Effector memory CD4-positive, alpha-beta T cell (primary cell): ENCODE data around the gene METRNL.
"Not testable (repeated sequence)": the region's sequence is repeated elsewhere in the genome, so short reads cannot be mapped to it uniquely, and the experiment has no call there.

Experiments used
- DNase-seq, 3 donors: peaks; one replicate each; pipeline ENCODE4 v3.0.0-alpha.2; 2020
- H3K27ac ChIP-seq: 2 replicates; pipeline ENCODE4 v1.7.0; 2013; ENCODE audit warnings: mild to moderate bottlenecking, low read length, moderate library complexity; ENCODE audit not compliant: insufficient read depth, poor library complexity, severe bottlenecking
- H3K27me3 ChIP-seq: replicated peaks from 2 replicates; pipeline ENCODE4 v1.7.0; 2013; ENCODE audit warnings: mild to moderate bottlenecking, low read length; ENCODE audit not compliant: insufficient read depth, control insufficient read depth, poor library complexity, severe bottlenecking
- H3K36me3 ChIP-seq: 2 replicates; pipeline ENCODE4 v1.7.0; 2013; ENCODE audit warnings: mild to moderate bottlenecking, low read length, moderate library complexity; ENCODE audit not compliant: control insufficient read depth, insufficient read depth
- H3K4me1 ChIP-seq: 2 replicates; pipeline ENCODE4 v1.7.0; 2013; ENCODE audit warnings: low read length, mild to moderate bottlenecking; ENCODE audit not compliant: control insufficient read depth, insufficient read depth, poor library complexity, severe bottlenecking
- H3K4me3 ChIP-seq: 2 replicates; pipeline ENCODE4 v1.7.0; 2013; ENCODE audit warnings: low read length, low read depth, mild to moderate bottlenecking; ENCODE audit not compliant: insufficient read depth, poor library complexity, severe bottlenecking
- H3K9me3 ChIP-seq: 2 replicates; pipeline ENCODE4 v1.7.0; 2013; ENCODE audit warnings: mild to moderate bottlenecking, low read length, moderate library complexity; ENCODE audit not compliant: control insufficient read depth

The METRNL gene

GRCh38 chr17:83066543-83066890 lies 12.9 kb upstream of the METRNL start:
- not testable (repeated sequence) for DNase-seq, H3K9me3 ChIP-seq, H3K36me3 ChIP-seq, H3K27me3 ChIP-seq, H3K4me3 ChIP-seq, H3K27ac ChIP-seq
- H3K4me1 ChIP-seq = peaks cover 27% of the 10 kb centered on the region

DNA sequence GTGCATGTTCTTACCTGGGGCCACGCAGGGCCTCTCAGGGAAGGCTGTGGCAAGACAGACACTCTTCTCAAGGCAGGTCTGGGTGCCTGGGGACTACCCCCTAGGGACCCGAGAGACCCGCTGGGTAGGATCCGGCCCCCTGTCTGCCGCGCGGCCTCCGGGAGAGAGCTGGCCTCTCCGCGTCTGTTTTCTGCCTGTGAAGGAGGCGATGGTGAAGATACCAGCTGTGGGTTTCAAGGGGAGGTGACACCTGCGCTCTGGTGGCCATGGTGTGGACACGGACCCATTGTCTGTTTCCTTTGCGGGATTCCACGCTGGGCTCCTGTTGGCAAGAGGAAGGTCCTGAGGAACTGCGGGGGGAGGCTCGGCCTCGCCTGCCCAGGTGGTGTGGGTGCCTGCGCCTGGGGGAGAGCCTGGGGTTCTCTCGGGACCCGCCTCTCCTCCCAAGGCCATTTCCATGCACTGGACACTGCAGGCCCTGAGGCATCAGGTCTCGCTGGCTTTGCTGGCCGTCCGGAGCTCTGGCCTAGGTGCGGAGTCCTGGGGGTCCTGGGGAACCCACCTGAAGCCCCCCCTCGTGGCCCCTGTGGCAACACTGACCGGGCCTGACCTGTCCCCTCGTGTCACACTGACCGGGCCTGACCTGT lies 12.2 kb upstream of the METRNL start:
- H3K4me1 ChIP-seq = peaks cover 34% of the 10 kb centered on the region

GRCh38 chr17:83067718-83068261 lies 11.6 kb upstream of the METRNL start:
- Histone ChIP-seq H3K4me3 (no peak overlapping the region), H3K36me3 (no peaks in the 10 kb centered on the region), H3K9me3 (no peaks in the 10 kb centered on the region), H3K27me3 (no peaks in the 10 kb centered on the region), H3K27ac (no peak overlapping the region), H3K4me1 (peaks cover 39% of the 10 kb centered on the region)
- no peak for DNase-seq

More for the DNA sequence above, 12.2 kb upstream of the METRNL start:
- no peaks in the 10 kb centered on the region for H3K27me3 ChIP-seq
- no peaks in the 10 kb centered on the region for H3K36me3 ChIP-seq
- H3K27ac ChIP-seq = no peak overlapping the region
- no peaks in the 10 kb centered on the region for H3K9me3 ChIP-seq
- no peak overlapping the region for H3K4me3 ChIP-seq
- no peak for DNase-seq

DNA sequence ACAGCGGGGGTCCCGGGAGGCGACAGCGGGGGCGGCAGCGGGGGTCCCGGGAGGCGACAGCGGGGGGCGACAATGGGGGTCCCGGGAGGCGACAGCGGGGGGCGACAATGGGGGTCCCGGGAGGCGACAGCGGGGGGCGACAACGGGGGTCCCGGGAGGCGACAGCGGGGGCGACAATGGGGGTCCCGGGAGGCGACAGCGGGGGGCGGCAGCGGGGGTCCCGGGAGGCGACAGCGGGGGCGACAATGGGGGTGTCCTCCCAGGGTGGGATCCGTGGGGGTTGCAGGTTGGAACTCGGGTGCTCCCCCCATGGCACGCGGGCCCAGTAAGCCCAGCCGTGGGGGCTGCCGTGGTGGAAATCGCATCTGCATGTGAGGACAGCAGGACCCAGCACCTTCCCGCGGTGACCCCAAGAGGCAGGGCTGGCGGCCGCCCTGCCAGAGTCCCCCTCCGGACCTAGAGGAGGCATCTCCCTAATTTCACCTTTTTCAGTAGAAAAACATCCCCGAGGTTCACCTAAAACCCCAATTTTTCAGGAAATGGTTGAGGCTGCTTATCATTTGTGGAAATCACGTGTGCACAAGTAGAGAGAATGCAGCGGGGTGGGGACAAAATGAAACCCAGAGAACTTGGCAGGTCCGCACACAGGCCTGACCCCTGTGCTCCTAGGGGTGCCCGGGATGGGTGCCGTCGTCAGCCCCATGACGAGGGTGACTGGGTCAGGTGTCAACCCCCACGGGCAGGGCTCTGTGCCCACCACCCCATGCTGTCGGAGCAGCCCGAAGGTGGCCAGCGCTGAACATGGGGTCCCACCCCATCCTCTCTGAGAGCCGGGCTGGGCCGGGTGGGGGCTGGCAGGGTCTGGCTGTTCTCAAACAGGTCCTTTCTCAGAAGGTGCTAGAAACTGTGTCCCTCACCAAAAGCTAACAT lies 10.5 kb upstream of the METRNL start:
- DNase-seq = no peak
- Histone ChIP-seq H3K4me1 (peaks cover 39% of the 10 kb centered on the region), H3K9me3 (no peaks in the 10 kb centered on the region), H3K36me3 (no peaks in the 10 kb centered on the region), H3K27me3 (no peaks in the 10 kb centered on the region), H3K27ac (no peak overlapping the region), H3K4me3 (peak overlapping the region; percentile 45)

GRCh38 chr17:83069571-83069906 lies 9.9 kb upstream of the METRNL start:
- no peaks in the 10 kb centered on the region for H3K27me3 ChIP-seq
- H3K36me3 ChIP-seq = no peaks in the 10 kb centered on the region
- H3K9me3 ChIP-seq = no peaks in the 10 kb centered on the region
- no peak overlapping the region for H3K27ac ChIP-seq
- H3K4me1 ChIP-seq = peaks cover 39% of the 10 kb centered on the region
- DNase-seq = no peak
- H3K4me3 ChIP-seq = no peak overlapping the region

DNA sequence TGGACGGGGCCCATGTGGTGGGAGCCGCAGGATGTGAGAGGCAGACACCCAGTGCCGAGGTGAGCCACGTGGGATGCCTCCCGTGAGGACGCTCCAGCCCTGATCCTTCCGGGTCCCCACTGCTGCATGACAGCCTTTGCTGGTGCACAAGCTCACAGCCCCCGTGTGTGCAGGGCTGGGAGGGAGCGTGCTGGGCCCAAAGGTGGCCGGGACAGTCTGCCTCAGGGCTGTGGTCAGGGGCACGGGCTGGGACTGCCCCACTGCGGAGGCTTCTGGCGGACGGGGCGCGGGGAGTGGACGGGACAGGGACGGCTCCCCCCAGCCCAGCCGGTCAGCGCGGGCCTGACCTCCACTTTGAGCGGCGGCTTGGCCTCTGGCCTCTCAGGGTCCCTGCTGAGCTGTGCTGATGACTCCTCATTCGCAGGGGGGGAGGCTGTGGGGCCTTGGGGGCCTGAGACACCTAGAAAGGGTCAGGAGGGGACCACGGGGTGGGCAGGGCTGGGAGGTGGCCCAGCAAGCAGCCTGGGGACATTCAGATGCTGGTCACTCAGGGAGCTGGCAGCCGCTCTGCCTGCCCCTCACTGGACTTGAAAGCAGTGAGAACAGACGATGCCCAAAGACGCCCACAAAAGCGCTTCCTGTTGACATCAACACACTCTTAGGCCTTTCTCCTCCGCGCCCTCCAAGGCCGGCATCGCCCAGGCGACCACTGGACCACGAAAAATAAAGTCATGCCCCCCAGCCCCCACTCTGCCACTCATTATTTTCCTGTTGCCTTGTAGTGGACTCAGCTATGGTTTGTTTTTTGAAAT lies 9.3 kb upstream of the METRNL start:
- H3K36me3 ChIP-seq = no peaks in the 10 kb centered on the region
- no peak overlapping the region for H3K4me3 ChIP-seq
- no peaks in the 10 kb centered on the region for H3K9me3 ChIP-seq
- DNase-seq = no peak
- no peak overlapping the region for H3K27ac ChIP-seq
- H3K27me3 ChIP-seq = no peaks in the 10 kb centered on the region
- peaks cover 39% of the 10 kb centered on the region for H3K4me1 ChIP-seq

- Histone ChIP-seq H3K4me3 (no peak overlapping the region), H3K27me3 (no peaks in the 10 kb centered on the region), H3K4me1 (peaks cover 39% of the 10 kb centered on the region), H3K9me3 (no peaks in the 10 kb centered on the region), H3K27ac (no peak overlapping the region), H3K36me3 (no peaks in the 10 kb centered on the region)
- no peak for DNase-seq
Observed at GRCh38 chr17:83070800-83071341, 8.5 kb upstream of the METRNL start.

DNA sequence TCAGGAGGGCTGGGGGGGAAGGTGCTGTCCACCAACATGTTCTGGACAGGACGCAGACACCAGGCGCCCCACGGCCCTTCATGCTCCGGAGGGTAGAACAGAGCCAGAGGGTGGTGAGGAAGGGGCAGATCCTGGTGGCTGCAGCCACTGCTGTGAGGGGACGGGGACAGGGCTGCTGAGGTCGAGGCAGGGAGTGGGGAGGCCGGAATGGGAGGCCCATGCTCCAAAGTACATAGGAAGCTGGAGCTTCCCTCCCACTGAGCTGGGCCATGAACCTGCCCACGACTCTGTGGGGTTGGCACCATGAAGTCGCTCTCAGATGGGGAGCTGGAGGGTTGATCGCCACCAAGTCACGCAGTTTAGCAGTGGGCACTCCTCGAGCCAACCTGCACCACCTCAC lies 8.0 kb upstream of the METRNL start:
- H3K4me1 ChIP-seq = peaks cover 39% of the 10 kb centered on the region
- DNase-seq = no peak
- no peaks in the 10 kb centered on the region for H3K27me3 ChIP-seq
- no peaks in the 10 kb centered on the region for H3K9me3 ChIP-seq
- H3K4me3 ChIP-seq = no peak overlapping the region
- no peaks in the 10 kb centered on the region for H3K36me3 ChIP-seq
- H3K27ac ChIP-seq = no peak overlapping the region

- H3K27ac ChIP-seq = no peak overlapping the region
- DNase-seq = no peak
- peaks cover 39% of the 10 kb centered on the region for H3K4me1 ChIP-seq
- H3K9me3 ChIP-seq = no peaks in the 10 kb centered on the region
- no peaks in the 10 kb centered on the region for H3K36me3 ChIP-seq
- H3K4me3 ChIP-seq = no peak overlapping the region
- no peaks in the 10 kb centered on the region for H3K27me3 ChIP-seq
Observed at GRCh38 chr17:83071966-83072562, 7.3 kb upstream of the METRNL start.
